ENCODE data around the gene HOXC5.

GRCh38 chr12:54050482-54050810, 17.6 kb downstream of the HOXC5 start:
- TF ChIP-seq POLR2A (IDR thresholded peaks at IDR 0.05): no peak
- TF ChIP-seq, protein P1, sequence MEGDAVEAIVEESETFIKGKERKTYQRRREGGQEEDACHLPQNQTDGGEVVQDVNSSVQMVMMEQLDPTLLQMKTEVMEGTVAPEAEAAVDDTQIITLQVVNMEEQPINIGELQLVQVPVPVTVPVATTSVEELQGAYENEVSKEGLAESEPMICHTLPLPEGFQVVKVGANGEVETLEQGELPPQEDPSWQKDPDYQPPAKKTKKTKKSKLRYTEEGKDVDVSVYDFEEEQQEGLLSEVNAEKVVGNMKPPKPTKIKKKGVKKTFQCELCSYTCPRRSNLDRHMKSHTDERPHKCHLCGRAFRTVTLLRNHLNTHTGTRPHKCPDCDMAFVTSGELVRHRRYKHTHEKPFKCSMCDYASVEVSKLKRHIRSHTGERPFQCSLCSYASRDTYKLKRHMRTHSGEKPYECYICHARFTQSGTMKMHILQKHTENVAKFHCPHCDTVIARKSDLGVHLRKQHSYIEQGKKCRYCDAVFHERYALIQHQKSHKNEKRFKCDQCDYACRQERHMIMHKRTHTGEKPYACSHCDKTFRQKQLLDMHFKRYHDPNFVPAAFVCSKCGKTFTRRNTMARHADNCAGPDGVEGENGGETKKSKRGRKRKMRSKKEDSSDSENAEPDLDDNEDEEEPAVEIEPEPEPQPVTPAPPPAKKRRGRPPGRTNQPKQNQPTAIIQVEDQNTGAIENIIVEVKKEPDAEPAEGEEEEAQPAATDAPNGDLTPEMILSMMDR (IDR thresholded peaks at IDR 0.05): no peak
- TF ChIP-seq EP300 (IDR thresholded peaks at IDR 0.05): no peak
- TF ChIP-seq POLR2AphosphoS5 (IDR thresholded peaks at IDR 0.05): no peak
